Adrenal gland (tissue), 12 donors: ENCODE data around the gene PML. TPM values are rescaled to one million over a fixed set of nuclear protein-coding genes. Genes with fewer than 3 reads are reported as not detected.

Source experiments
- DNase-seq, 7 donors: peaks; one replicate each; pipeline ENCODE4 v3.0.0-alpha.2; 2019 to 2020
- H3K27ac ChIP-seq, 5 donors: fragments of 200-600 bp; sonication (generic) in 4 of 5; 1 replicate in 3 of 5; 2 replicates in 2 of 5; pipeline versions ENCODE4 v1.5.1 to v1.8.0; 2016 to 2020; ENCODE audit warnings: mild to moderate bottlenecking in 1 of 5
- H3K27me3 ChIP-seq: fragments of 200-600 bp; 2 replicates; pipeline ENCODE4 v1.8.0; 2021
- H3K36me3 ChIP-seq, 2 donors: fragments of 200-600 bp; replicated peaks in 1 of 2; 1 replicate in 1 of 2; 2 replicates in 1 of 2; pipeline versions ENCODE4 v1.5.1 to v1.8.0; 2018 to 2022
- H3K4me1 ChIP-seq, 2 donors: fragments of 200-600 bp; replicated peaks in 1 of 2; 1 replicate in 1 of 2; 2 replicates in 1 of 2; pipeline versions ENCODE4 v1.5.1 to v1.8.0; 2018 to 2021
- H3K4me3 ChIP-seq, 4 donors: fragments of 200-600 bp; sonication (generic) in 3 of 4; one replicate each; pipeline ENCODE4 v1.5.1; 2016 to 2018
- H3K9me3 ChIP-seq, 3 donors: fragments of 200-600 bp; sonication (generic) in 1 of 3; replicated peaks in 1 of 3; 1 replicate in 2 of 3; 2 replicates in 1 of 3; pipeline versions ENCODE4 v1.5.1 to v1.8.0; 2016 to 2021
- CTCF ChIP-seq, 6 experiments: fragments of 450-650 bp in 4 of 6; fragments of 200-600 bp in 2 of 6; sonication (generic) in 1 of 6; IDR thresholded peaks; 1 replicate in 5 of 6; 2 replicates in 1 of 6; pipeline versions ENCODE4 v1.5.1 to v1.8.0; 2016 to 2021; ENCODE audit warnings: antibody characterized with exemption in 6 of 6, mild to moderate bottlenecking in 2 of 6, moderate library complexity in 1 of 6
- POLR2A ChIP-seq, 2 donors: fragments of 450-650 bp; IDR thresholded peaks; one replicate each; pipeline ENCODE4 v1.6.1; 2017; ENCODE audit warnings: antibody characterized with exemption in 2 of 2, mild to moderate bottlenecking in 2 of 2, moderate library complexity in 1 of 2
- WGBS, 4 donors: extraction: QIAGEN DNeasy Blood & Tissue Kit in 2 of 4; methylation state at CpG; one replicate each; pipeline versions ENCODE4 v1.1.5 to v1.1.7; 2013 to 2017; 5-methylcytosine and 5-hydroxymethylcytosine counted together
- intact Hi-C, 2 donors: fragments of 100-400 bp; cut with DNase I; formaldehyde crosslinking; loops; one replicate each; pipeline versions ENCODE4 v1.14.1 to v1.15.0; 2022 to 2023
- polyA plus RNA-seq, 3 donors: library from polyadenylated mRNA; stranded (reverse); fragments of 200-250 nt in 2 of 3; fragments of 350-450 nt in 1 of 3; fragmentation: Illumina TruSeq in 1 of 3; extraction: RNeasy Lipid Tissue Mini Kit (QIAGEN cat#74804) in 1 of 3; gene quantifications; one replicate each; pipeline ENCODE4 v1.2.3, GENCODE V29; 2013 to 2014
- total RNA-seq, 9 donors: library from RNA; depleted of rRNA in 4 of 9; stranded (reverse); fragments of >200 nt in 4 of 9; fragments of 120-200 nt in 1 of 9; fragmentation: NEBNext Ultra II Directional in 1 of 9; extraction: Animal tissue kit (Norgen Biotek cat#: 25700) in 1 of 9; gene quantifications; one replicate each; pipeline versions ENCODE4 v1.1.0 to v1.2.4, GENCODE V29; 2013 to 2023
- donor health status: healthy with polysubstance abuse.
- donor health status: Bipolar disorder and iron deficiency.
- donor health status: DM: yes; HTN: yes; CAD: no.
- donor health status: DM: no; HTN: no; CAD: no.
- donor health status: DM: no; HTN: no; CAD: no.
- donor health status: DM: yes; HTN: yes; CAD: no.

The PML gene
- total and polyA plus RNA-seq, 12 donors: 7.0 to 103 (median 58.7) TPM

GRCh38 chr15:73955326-73955725 lies 39.2 kb upstream of the PML start:
- Histone ChIP-seq H3K9me3 (no peaks in the 10 kb centered on the region), H3K36me3 (no peaks in the 10 kb centered on the region), H3K4me3 (no peak overlapping the region), H3K27me3 (no peaks in the 10 kb centered on the region), H3K4me1 (peaks cover 17 to 20% of the 10 kb centered on the region in 2 donors), H3K27ac (no peak overlapping the region)
- intact Hi-C loops: no loop called here
- no peak for DNase-seq
- TF ChIP-seq CTCF (IDR thresholded peaks at IDR 0.05): no peak
- WGBS, 4 donors: 87 to 100% (median 91%) methylated on average over 1 to 4 of the region's 4 CpGs

- H3K4me1 ChIP-seq: peaks cover 11 to 13% of the 10 kb centered on the region in 2 donors
- H3K36me3 ChIP-seq: no peaks in the 10 kb centered on the region
- no peak overlapping the region for H3K4me3 ChIP-seq
- H3K9me3 ChIP-seq: no peaks in the 10 kb centered on the region
- no peak overlapping the region for H3K27ac ChIP-seq
- intact Hi-C loops: no loop called here
- TF ChIP-seq CTCF (IDR thresholded peaks at IDR 0.05) (no peak), POLR2A (IDR thresholded peaks at IDR 0.05) (no peak)
- no peak for DNase-seq
- 85 to 89% (median 86%) methylated on average over 10 to 12 of the region's 12 CpGs for WGBS, 4 donors
- H3K27me3 ChIP-seq: no peaks in the 10 kb centered on the region
Measured at GRCh38 chr15:73955861-73956742, 38.4 kb upstream of the PML start.

GRCh38 chr15:73956743-73957135 lies 37.8 kb upstream of the PML start:
- no peaks in the 10 kb centered on the region for H3K36me3 ChIP-seq
- H3K27me3 ChIP-seq: no peaks in the 10 kb centered on the region
- 58 to 79% (median 67%) methylated on average over 9 of the region's 9 CpGs for WGBS, 4 donors
- no peak overlapping the region for H3K4me3 ChIP-seq
- H3K4me1 ChIP-seq: peaks cover 6 to 7% of the 10 kb centered on the region in 2 donors
- intact Hi-C loops: no loop called here
- H3K9me3 ChIP-seq: no peaks in the 10 kb centered on the region
- H3K27ac ChIP-seq: no peak overlapping the region
- DNase-seq: no peak
- no peak for TF ChIP-seq POLR2A (IDR thresholded peaks at IDR 0.05)
- TF ChIP-seq CTCF (IDR thresholded peaks at IDR 0.05): no peak

- Histone ChIP-seq H3K4me1 (peaks cover 1 to 2% of the 10 kb centered on the region in 2 donors), H3K4me3 (no peak overlapping the region), H3K36me3 (no peaks in the 10 kb centered on the region), H3K27me3 (no peaks in the 10 kb centered on the region), H3K9me3 (no peaks in the 10 kb centered on the region), H3K27ac (no peak overlapping the region)
- 77 to 79% (median 78%) methylated on average over 8 of the region's 8 CpGs for WGBS, 4 donors
- DNase-seq: no peak
- intact Hi-C loops: no loop called here
- TF ChIP-seq CTCF (IDR thresholded peaks at IDR 0.05): no peak
- TF ChIP-seq POLR2A (IDR thresholded peaks at IDR 0.05): no peak
Measured at GRCh38 chr15:73957276-73957675, 37.2 kb upstream of the PML start.
